Measurements from ENCODE around the gene ASB6.

ASB6 gene

DNA sequence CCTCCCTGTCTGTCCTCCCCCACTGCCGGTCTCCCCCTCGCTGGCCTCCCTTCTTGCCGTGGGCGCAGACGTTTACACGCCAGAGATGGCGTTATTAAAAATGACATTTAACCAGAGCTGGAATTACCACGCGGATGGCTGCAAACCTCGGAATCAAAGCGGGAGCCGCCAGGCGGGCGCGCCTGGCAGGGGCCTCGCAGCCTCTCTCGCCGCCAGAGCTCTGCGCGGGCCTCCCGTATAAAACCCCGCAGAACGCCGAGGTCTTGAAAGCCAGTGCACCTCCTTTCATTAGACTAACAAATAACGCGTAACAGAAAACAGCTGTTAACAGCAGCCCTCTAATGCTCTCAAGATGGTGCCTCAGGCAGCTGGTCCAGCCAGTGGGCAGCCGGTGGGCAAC, 33.7 kb upstream of the ASB6 start:
- in situ Hi-C loops (cut with HindIII; ENCODE audit: low pct_unique_long_range_greater_than_20kb, low sequenced_read_pairs): no loop called here
- TF ChIP-seq JUND (IDR thresholded peaks at IDR 0.05; ENCODE audit: low read depth): no peak
- DNase-seq (ENCODE audit: low read depth in 1 of 2, low spot score in 1 of 2): no peak

DNA sequence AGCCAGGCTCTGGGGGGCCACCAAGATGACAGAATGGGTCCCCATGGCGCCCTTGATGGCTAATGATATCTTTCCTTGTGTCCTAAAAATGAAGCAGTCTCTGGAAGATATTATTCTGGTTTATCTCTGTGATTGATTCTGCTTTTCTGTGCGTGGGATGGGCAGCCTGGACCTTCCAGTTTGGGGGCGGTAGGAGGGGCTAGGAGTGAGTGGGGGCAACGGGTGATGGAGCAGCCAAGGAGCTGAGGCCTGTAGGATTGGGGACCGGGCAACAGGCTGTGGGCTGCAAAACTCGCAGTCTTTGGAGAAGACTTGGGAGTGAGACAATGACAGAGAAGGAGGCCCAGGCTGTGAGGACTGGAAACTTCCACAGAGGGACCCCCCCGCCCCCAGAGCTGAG, 32.3 kb upstream of the ASB6 start:
- in situ Hi-C loops (cut with HindIII; ENCODE audit: low pct_unique_long_range_greater_than_20kb, low sequenced_read_pairs): no loop called here
- no peak for TF ChIP-seq JUND (IDR thresholded peaks at IDR 0.05; ENCODE audit: low read depth)
- no peak for DNase-seq (ENCODE audit: low read depth in 1 of 2, low spot score in 1 of 2)

GRCh38 chr9:129673602-129674001, 31.7 kb upstream of the ASB6 start:
- no peak for DNase-seq (ENCODE audit: low read depth in 1 of 2, low spot score in 1 of 2)
- in situ Hi-C loops (cut with HindIII; ENCODE audit: low pct_unique_long_range_greater_than_20kb, low sequenced_read_pairs): no loop called here
- no peak for TF ChIP-seq JUND (IDR thresholded peaks at IDR 0.05; ENCODE audit: low read depth)

- no peak for TF ChIP-seq JUND (IDR thresholded peaks at IDR 0.05; ENCODE audit: low read depth)
- DNase-seq (ENCODE audit: low read depth in 1 of 2, low spot score in 1 of 2): no peak
- in situ Hi-C loops (cut with HindIII; ENCODE audit: low pct_unique_long_range_greater_than_20kb, low sequenced_read_pairs): no loop called here
These were observed 30.8 kb upstream of the ASB6 start for GRCh38 chr9:129672702-129673101.

GRCh38 chr9:129671519-129671918, 29.6 kb upstream of the ASB6 start:
- DNase-seq (ENCODE audit: low read depth in 1 of 2, low spot score in 1 of 2): no peak
- TF ChIP-seq JUND (IDR thresholded peaks at IDR 0.05; ENCODE audit: low read depth): no peak
- in situ Hi-C loops (cut with HindIII; ENCODE audit: low pct_unique_long_range_greater_than_20kb, low sequenced_read_pairs): no loop called here

DNA sequence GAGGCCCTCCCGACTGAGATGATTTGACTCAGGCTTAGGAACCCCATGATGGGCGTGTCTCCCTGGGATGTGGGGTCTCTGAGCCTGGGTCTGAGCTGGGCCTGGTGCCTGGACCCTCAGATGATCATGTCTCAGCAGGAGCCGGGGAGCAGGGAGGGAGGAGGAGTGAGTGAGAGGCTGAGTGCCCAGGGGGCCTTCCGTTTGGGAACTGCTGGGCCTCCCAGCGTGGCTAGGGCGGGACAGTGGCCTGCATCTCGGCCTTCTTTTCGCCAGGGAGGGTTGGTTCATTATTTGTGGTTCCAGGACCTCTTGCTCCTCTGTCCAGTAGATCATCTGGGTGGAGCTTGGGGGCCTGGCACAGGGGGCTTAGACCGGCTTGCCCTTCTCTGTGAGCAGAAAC, 29.1 kb upstream of the ASB6 start:
- no peak for TF ChIP-seq JUND (IDR thresholded peaks at IDR 0.05; ENCODE audit: low read depth)
- no peak for DNase-seq (ENCODE audit: low read depth in 1 of 2, low spot score in 1 of 2)
- in situ Hi-C loops (cut with HindIII; ENCODE audit: low pct_unique_long_range_greater_than_20kb, low sequenced_read_pairs): no loop called here

DNA sequence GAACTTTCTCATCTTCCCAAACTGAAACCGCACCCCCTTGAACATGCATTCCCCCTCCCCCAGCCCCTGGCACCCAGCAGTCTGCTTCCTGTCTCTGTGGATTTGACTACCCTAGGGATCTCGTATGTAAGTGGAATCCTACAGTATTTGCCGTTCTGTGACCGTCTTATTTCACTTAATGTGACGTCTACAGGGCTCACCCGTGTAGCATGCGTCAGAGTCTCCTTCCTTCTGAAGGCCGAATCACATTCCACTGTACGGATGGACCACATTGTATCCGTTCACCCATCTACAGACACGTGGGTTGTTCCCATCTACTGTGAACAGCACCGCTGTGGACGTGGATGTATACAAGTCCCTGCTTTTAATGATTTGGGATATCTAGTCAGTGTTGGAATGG, 28.0 kb upstream of the ASB6 start:
- no peak for DNase-seq (ENCODE audit: low read depth in 1 of 2, low spot score in 1 of 2)
- in situ Hi-C loops (cut with HindIII; ENCODE audit: low pct_unique_long_range_greater_than_20kb, low sequenced_read_pairs): no loop called here
- no peak for TF ChIP-seq JUND (IDR thresholded peaks at IDR 0.05; ENCODE audit: low read depth)

DNA sequence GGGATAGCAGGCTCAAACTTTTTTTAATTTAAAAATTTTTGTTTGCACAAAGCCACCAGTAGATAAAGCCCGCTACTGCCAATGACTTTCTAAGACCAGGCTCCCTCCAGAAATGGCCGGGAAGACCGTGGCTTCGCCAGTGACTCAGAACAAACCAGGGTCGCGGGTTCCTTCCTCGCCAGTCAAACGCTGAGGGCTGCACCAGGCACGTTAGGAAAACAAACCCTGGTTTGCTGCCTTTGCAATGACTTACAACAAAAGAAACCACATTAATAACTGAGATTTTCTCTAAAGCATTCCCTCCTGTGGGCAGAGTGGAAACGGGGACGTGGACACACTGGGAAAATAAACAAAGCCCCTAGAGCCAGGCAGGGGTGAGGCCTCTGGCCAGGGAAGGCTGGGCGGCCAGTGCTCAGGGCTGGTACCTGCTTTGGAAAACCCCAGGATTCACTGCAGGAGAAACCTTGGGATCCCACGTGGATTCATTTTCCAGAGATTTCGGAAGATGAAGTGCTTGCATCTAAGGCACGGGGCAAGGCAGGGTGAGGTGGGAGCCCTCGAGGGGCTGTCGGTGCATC, 27.3 kb upstream of the ASB6 start:
- TF ChIP-seq JUND (IDR thresholded peaks at IDR 0.05; ENCODE audit: low read depth): no peak
- no peak for DNase-seq (ENCODE audit: low read depth in 1 of 2, low spot score in 1 of 2)
- in situ Hi-C loops (cut with HindIII; ENCODE audit: low pct_unique_long_range_greater_than_20kb, low sequenced_read_pairs): no loop called here

DNA sequence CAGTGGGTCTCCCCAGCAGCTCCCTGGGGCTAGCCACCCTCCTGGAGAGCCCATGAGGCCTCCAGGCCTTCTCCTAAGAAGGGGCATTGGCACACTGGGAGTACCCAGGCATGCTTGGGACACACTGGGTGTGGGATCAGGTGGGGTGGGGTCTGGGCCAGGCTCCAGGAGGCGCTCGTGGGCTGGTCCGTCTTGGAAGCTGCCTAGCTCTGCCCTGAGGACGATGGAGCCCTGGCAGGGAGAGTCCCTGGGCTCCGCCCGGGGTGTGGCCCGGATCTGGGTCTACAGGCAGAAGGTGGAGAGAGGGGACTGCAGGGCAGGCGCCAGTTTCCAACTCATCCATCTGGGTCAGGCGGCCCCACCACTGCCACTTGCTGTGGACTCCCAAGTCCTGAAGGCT, 25.9 kb upstream of the ASB6 start:
- TF ChIP-seq JUND (IDR thresholded peaks at IDR 0.05; ENCODE audit: low read depth): no peak
- DNase-seq (ENCODE audit: low read depth in 1 of 2, low spot score in 1 of 2): no peak
- in situ Hi-C loops (cut with HindIII; ENCODE audit: low pct_unique_long_range_greater_than_20kb, low sequenced_read_pairs): no loop called here

GRCh38 chr9:129667378-129667777, 25.4 kb upstream of the ASB6 start:
- in situ Hi-C loops (cut with HindIII; ENCODE audit: low pct_unique_long_range_greater_than_20kb, low sequenced_read_pairs): no loop called here
- DNase-seq (ENCODE audit: low read depth in 1 of 2, low spot score in 1 of 2): no peak
- TF ChIP-seq JUND (IDR thresholded peaks at IDR 0.05; ENCODE audit: low read depth): no peak

DNA sequence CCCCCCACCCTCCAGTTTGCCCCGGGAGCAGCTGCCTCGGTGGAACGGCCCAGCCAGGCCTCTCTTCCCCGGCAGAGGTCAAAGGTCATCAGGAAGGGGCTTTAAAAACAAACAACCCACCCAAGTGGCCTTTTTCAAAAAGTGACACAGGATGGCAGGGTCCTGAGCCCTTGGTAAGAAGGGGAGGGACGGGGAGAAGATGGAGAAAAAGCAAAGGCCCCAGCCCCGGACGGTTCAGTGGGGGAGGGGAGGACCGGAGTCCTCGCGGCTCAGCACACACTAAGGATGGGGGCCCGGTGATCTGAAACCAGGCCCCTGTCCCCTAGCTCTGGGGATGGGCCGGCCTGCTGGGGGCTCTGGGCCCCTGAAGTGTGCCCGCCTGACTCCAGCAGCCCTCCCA, 24.6 kb upstream of the ASB6 start:
- in situ Hi-C loops (cut with HindIII; ENCODE audit: low pct_unique_long_range_greater_than_20kb, low sequenced_read_pairs): no loop called here

GRCh38 chr9:129665814-129666520, 24.0 kb upstream of the ASB6 start:
- no peak for TF ChIP-seq JUND (IDR thresholded peaks at IDR 0.05; ENCODE audit: low read depth)
- peak in 1 of 2 experiments; percentile 75 for DNase-seq (ENCODE audit: low read depth in 1 of 2, low spot score in 1 of 2)
- in situ Hi-C loops (cut with HindIII; ENCODE audit: low pct_unique_long_range_greater_than_20kb, low sequenced_read_pairs): no loop called here

More for the DNA sequence above, 24.6 kb upstream of the ASB6 start:
- no peak for TF ChIP-seq JUND (IDR thresholded peaks at IDR 0.05; ENCODE audit: low read depth)
- no peak for DNase-seq (ENCODE audit: low read depth in 1 of 2, low spot score in 1 of 2)

GRCh38 chr9:129665389-129665775, 23.4 kb upstream of the ASB6 start, which contains the start of gene PRRX2:
Gene PRRX2, plus strand, starts transcription at chr9:129665647. Its CDS starts 221 bp downstream, at chr9:129665868.
- DNase-seq (ENCODE audit: low read depth in 1 of 2, low spot score in 1 of 2): peak; percentile 43 to 59
- TF ChIP-seq JUND (IDR thresholded peaks at IDR 0.05; ENCODE audit: low read depth): no peak
- in situ Hi-C loops (cut with HindIII; ENCODE audit: low pct_unique_long_range_greater_than_20kb, low sequenced_read_pairs): no loop called here
